UCSD-AML1 (cell line): ENCODE data around the gene GMPPA.

Experiments used
- DNase-seq: peaks from one replicate; lab custom pipeline; 2025; ENCODE audit not compliant: unreplicated experiment; lab: John Stamatoyannopoulos, UW

GMPPA gene

DNA sequence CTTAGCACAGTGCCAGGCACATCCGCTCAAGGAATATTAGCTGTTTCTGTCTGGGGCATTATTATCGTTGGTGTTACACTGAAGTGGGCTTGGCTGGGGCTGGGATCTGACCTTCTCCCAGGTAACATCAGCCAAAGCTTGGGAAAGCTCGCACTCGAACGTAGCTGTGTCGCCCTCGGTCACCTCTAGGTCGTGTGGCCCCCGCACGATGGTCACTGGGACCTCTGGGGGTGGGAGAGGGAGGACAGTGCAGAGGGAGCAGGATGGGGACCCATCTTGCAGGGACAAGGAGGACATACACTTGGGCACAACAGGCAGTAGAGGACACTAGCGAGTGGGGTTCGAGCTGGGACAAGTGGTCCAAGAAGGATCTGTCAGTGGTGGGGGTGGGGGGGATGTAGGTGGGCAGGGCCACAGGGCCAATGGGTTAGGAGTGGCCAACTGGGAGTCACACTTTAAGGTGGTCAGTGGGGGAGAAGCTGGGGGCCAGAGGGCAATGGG is 54.8 kb downstream of the GMPPA start:
- no peak for DNase-seq

DNA sequence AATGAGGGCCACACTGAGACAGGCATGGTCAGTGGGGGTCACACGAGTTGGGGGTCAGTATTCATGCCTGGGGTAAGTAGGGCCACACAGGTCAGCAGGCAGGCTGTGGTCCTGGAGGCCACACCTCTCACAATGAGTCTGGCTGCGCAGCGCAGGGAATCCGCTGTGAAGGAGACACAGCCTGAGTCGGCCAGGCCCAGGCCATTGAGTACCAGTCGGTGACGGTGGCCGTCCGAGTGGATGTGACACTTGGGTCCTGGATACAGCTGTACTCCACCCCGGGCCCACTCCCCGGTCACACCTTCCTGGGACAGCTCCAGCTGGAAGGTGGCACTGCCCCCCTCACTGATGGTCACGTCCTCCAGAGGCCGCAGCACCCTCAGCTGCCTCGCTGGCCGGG is 55.7 kb downstream of the GMPPA start:
- DNase-seq: no peak

DNA sequence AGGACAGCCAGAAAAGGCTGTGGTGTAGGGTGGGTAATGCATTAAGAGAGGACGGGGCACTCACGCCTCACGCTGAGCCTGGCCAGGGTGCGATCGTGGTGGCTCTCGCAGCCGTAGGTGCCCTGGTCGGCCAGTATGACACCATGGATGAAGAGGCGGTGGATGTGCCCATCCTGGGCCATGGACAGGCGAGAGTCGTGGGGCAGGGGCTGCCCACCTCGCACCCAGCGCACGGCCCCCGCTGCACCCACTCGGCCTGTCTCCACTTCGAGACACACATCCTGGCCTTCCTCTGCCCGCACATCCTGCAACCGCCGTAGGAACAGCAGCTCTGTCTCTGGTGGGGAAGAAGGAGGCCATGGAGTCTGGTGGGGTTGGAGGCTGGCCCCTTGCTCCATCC is 57.3 kb downstream of the GMPPA start:
- no peak for DNase-seq

DNA sequence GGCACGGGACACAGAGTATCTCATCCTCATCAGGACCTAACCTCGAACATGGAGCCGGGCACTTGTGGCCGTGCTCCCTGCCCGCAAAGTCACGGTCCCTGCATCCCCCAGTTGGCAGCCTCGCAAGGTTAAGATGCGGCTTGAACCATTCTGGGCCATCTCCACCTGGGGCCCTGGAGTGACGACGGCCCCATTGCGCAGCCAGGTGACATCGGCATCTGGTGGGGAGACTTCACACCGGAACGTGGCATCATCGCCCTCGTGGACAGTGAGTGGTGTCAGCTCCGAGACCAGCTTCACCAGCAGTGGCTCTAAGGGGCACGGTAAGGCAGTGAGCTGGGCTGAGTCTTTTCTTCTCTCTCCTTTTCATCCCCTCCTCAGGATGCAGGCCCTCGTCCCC is 57.7 kb downstream of the GMPPA start:
- no peak for DNase-seq
